SK-N-SH treated with all-trans-retinoic acid at 6 μM for 48 hours (cell line): ENCODE data around the gene SLC1A7.

Experiments
- ATAC-seq: fragments of 200-7000 bp; cut with Tn5 transposase; 3 replicates; pipeline ENCODE4 v1.9.1; 2020; ENCODE audit warnings: mild to moderate bottlenecking, moderate library complexity
- BACH2 ChIP-seq: fragments of 250-450 bp; sonication (Bioruptor Pico); IDR thresholded peaks from 2 replicates; pipeline ENCODE4 v1.9.0; 2021; ENCODE audit warnings: mild to moderate bottlenecking, borderline replicate concordance
- ESRRG ChIP-seq: fragments of 250-450 bp; sonication (Bioruptor Pico); IDR thresholded peaks from 2 replicates; pipeline ENCODE4 v1.6.1; 2021; ENCODE audit warnings: mild to moderate bottlenecking
- GLIS3 ChIP-seq: fragments of 250-450 bp; sonication (Bioruptor Pico); IDR thresholded peaks from 2 replicates; pipeline ENCODE4 v1.5.0; 2020; ENCODE audit warnings: mild to moderate bottlenecking, moderate library complexity
- ISL1 ChIP-seq: fragments of 250-450 bp; sonication (Bioruptor Pico); IDR thresholded peaks from 2 replicates; pipeline ENCODE4 v2.1.2; 2022; ENCODE audit warnings: mild to moderate bottlenecking, moderate library complexity
- PPARA ChIP-seq: fragments of 250-450 bp; sonication (Bioruptor Pico); IDR thresholded peaks from 2 replicates; pipeline ENCODE4 v1.5.0; 2020; ENCODE audit warnings: mild to moderate bottlenecking, borderline replicate concordance
- TOX ChIP-seq: fragments of 250-450 bp; sonication (Bioruptor Pico); IDR thresholded peaks from 2 replicates; pipeline ENCODE4 v1.8.0; 2021; ENCODE audit warnings: mild to moderate bottlenecking, moderate library complexity, borderline replicate concordance
- ZFP3 ChIP-seq: fragments of 250-450 bp; sonication (Bioruptor Pico); IDR thresholded peaks from 2 replicates; pipeline ENCODE4 v1.5.0; 2020; ENCODE audit warnings: mild to moderate bottlenecking, moderate library complexity
- ZNF565 ChIP-seq: fragments of 450-650 bp; formaldehyde crosslinking; conservative IDR thresholded peaks from 2 replicates; pipeline ENCODE4 v1.5.0; 2020; ENCODE audit warnings: low read depth, mild to moderate bottlenecking, moderate library complexity
- ZNF70 ChIP-seq: fragments of 450-650 bp; formaldehyde crosslinking; IDR thresholded peaks from 2 replicates; pipeline ENCODE4 v1.5.0; 2020; ENCODE audit warnings: mild to moderate bottlenecking, moderate library complexity
- TF ChIP-seq, protein P1 (sequence below): fragments of 250-450 bp; sonication (Bioruptor Pico); IDR thresholded peaks from 2 replicates; pipeline ENCODE4 v1.8.0; 2021; ENCODE audit warnings: low read depth, mild to moderate bottlenecking, moderate library complexity, borderline replicate concordance
- TF ChIP-seq, protein P2 (sequence below): fragments of 250-450 bp; sonication (Bioruptor Pico); IDR thresholded peaks from 2 replicates; pipeline ENCODE4 v1.5.1; 2021; ENCODE audit warnings: mild to moderate bottlenecking, moderate library complexity
- TF ChIP-seq, protein P3 (sequence below): fragments of 250-450 bp; sonication (Bioruptor Pico); IDR thresholded peaks from 2 replicates; pipeline ENCODE4 v1.8.0; 2020; ENCODE audit warnings: mild to moderate bottlenecking, moderate library complexity, borderline replicate concordance
- TF ChIP-seq, protein P4 (sequence below): fragments of 250-450 bp; sonication (Bioruptor Pico); IDR thresholded peaks from 2 replicates; pipeline ENCODE4 v1.5.0; 2020; ENCODE audit warnings: mild to moderate bottlenecking, moderate library complexity

SLC1A7 gene

DNA sequence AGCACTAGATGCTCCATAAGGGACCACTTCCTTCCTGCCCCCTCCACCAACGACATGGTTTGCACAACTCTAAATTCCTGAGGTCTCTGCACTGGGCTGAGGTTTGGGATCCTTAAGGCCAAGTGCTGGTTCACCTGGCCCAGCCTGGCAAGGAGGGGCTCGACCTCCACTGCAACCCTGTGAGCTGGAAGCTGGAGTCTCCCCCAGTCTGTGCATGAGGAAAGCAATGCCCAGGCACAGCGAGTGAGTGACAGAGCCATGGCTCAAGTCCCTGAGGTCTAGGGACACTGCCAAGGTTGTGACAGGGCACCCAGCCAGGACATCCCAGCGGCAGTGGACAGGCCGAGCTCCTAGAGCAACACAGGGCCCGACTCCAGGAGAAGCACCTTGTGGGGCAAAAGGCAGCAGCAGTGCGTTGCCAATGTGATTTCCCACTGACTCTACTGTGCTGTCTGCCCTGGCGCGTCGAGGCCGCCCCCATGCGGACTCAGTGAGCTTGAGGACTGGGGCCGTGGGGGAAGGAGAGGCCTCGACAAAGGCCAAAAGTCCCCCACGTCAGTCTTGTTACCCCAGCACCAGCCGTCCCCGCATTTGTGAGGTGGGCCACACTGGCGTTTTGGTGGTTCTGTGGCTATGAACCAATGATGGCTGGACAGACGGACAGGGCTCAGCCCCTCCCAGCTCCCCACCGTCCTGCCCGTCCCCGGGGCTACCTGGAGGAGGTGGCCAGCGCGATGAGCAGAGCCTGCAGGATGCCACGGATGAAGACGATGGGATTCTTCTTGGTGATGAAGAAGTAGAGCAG is 50.4 kb downstream of the SLC1A7 start:
- no peak for TF ChIP-seq ESRRG (CRISPR knock-in tag)
- TF ChIP-seq, protein P1, sequence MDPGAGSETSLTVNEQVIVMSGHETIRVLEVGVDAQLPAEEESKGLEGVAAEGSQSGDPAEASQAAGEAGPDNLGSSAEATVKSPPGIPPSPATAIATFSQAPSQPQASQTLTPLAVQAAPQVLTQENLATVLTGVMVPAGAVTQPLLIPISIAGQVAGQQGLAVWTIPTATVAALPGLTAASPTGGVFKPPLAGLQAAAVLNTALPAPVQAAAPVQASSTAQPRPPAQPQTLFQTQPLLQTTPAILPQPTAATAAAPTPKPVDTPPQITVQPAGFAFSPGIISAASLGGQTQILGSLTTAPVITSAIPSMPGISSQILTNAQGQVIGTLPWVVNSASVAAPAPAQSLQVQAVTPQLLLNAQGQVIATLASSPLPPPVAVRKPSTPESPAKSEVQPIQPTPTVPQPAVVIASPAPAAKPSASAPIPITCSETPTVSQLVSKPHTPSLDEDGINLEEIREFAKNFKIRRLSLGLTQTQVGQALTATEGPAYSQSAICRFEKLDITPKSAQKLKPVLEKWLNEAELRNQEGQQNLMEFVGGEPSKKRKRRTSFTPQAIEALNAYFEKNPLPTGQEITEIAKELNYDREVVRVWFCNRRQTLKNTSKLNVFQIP = no peak
- TF ChIP-seq, protein P2, sequence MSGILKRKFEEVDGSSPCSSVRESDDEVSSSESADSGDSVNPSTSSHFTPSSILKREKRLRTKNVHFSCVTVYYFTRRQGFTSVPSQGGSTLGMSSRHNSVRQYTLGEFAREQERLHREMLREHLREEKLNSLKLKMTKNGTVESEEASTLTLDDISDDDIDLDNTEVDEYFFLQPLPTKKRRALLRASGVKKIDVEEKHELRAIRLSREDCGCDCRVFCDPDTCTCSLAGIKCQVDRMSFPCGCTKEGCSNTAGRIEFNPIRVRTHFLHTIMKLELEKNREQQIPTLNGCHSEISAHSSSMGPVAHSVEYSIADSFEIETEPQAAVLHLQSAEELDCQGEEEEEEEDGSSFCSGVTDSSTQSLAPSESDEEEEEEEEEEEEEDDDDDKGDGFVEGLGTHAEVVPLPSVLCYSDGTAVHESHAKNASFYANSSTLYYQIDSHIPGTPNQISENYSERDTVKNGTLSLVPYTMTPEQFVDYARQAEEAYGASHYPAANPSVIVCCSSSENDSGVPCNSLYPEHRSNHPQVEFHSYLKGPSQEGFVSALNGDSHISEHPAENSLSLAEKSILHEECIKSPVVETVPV (CRISPR knock-in tag) = no peak
- no peak for TF ChIP-seq ISL1 (CRISPR knock-in tag)
- TF ChIP-seq GLIS3 (CRISPR knock-in tag) = no peak
- no peak for TF ChIP-seq ZNF70 (CRISPR knock-in tag)
- TF ChIP-seq, protein P3, sequence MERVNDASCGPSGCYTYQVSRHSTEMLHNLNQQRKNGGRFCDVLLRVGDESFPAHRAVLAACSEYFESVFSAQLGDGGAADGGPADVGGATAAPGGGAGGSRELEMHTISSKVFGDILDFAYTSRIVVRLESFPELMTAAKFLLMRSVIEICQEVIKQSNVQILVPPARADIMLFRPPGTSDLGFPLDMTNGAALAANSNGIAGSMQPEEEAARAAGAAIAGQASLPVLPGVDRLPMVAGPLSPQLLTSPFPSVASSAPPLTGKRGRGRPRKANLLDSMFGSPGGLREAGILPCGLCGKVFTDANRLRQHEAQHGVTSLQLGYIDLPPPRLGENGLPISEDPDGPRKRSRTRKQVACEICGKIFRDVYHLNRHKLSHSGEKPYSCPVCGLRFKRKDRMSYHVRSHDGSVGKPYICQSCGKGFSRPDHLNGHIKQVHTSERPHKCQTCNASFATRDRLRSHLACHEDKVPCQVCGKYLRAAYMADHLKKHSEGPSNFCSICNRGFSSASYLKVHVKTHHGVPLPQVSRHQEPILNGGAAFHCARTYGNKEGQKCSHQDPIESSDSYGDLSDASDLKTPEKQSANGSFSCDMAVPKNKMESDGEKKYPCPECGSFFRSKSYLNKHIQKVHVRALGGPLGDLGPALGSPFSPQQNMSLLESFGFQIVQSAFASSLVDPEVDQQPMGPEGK (CRISPR knock-in tag) = no peak
- TF ChIP-seq ZFP3 (CRISPR knock-in tag) = no peak
- TF ChIP-seq PPARA (CRISPR knock-in tag) = no peak
- TF ChIP-seq TOX (CRISPR knock-in tag) = no peak
- TF ChIP-seq ZNF565 (CRISPR knock-in tag) = no peak
- ATAC-seq = no peak

DNA sequence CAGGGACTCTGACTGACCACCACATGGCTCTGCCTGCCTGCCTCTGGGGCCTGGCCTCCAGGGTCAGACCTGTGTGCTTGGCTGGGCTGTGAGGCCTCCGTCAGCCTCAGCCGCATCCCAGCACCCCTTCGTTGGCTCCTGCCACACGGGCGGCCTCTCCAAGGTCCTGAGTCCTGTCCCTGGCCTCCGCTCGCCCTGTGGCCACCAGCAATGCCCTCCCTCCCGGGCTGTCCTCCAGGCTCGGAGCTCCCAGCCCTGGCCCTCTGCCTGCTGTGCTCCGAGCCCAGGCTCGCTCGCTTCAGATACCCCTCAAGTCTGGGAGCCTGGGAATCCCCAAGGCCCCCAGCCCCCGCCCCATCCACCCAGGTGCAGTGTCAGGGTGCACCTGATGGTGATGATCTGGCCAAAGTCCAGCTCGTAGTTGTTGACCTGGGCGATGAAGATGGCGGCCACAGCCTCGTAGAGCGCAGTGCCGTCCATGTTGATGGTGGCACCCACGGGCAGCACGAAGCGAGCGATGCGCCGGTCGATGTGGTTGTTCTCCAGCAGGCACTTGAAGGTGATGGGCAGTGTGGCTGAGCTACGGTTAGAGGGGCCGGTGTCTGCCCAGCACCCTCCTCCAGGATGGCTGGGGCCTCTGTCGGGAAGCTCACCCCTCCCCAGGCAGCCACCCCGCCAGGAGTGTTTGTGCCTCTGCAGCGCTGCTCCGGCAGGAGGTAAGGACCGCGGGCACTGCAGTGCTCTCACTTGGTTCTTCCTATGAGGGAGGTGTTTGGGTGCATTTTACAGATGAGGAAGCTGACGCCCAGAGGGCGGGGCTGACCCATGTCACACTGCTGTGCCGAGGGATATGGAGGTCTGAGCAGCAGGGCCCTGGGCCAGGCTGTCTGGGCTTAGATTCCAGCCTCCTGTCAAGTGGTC is 52.0 kb downstream of the SLC1A7 start:
- no peak for TF ChIP-seq BACH2 (CRISPR knock-in tag)
- TF ChIP-seq, protein P3 (CRISPR knock-in tag) = no peak
- TF ChIP-seq, protein P1 = no peak
- TF ChIP-seq, protein P4, sequence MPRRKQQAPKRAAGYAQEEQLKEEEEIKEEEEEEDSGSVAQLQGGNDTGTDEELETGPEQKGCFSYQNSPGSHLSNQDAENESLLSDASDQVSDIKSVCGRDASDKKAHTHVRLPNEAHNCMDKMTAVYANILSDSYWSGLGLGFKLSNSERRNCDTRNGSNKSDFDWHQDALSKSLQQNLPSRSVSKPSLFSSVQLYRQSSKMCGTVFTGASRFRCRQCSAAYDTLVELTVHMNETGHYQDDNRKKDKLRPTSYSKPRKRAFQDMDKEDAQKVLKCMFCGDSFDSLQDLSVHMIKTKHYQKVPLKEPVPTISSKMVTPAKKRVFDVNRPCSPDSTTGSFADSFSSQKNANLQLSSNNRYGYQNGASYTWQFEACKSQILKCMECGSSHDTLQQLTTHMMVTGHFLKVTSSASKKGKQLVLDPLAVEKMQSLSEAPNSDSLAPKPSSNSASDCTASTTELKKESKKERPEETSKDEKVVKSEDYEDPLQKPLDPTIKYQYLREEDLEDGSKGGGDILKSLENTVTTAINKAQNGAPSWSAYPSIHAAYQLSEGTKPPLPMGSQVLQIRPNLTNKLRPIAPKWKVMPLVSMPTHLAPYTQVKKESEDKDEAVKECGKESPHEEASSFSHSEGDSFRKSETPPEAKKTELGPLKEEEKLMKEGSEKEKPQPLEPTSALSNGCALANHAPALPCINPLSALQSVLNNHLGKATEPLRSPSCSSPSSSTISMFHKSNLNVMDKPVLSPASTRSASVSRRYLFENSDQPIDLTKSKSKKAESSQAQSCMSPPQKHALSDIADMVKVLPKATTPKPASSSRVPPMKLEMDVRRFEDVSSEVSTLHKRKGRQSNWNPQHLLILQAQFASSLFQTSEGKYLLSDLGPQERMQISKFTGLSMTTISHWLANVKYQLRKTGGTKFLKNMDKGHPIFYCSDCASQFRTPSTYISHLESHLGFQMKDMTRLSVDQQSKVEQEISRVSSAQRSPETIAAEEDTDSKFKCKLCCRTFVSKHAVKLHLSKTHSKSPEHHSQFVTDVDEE (CRISPR knock-in tag) = no peak
- TF ChIP-seq, all 23 proteins: peak for 0
- no peak for ATAC-seq
